SH-SY5Y (cell line): Measurements from ENCODE around the gene DRC1.

Source experiments
- GATA2 ChIP-seq: IDR thresholded peaks from 2 replicates; pipeline ENCODE4 v1.6.1; 2011; ENCODE audit warnings: mild to moderate bottlenecking, low read depth, low read length
- GATA3 ChIP-seq: IDR thresholded peaks from 2 replicates; pipeline ENCODE4 v1.6.1; 2011; ENCODE audit warnings: low read depth, mild to moderate bottlenecking, low read length, moderate library complexity

GRCh38 chr2:26451700-26452099 lies 50.0 kb downstream of the DRC1 start:
- TF ChIP-seq GATA2 (no peak), GATA3 (no peak)
